Measurements from ENCODE around the gene PIGL.
A peak's percentile ranks its signal among the peaks of the same experiment; 100 is the strongest.
"Not testable (repeated sequence)": the region's sequence is repeated elsewhere in the genome, so short reads cannot be mapped to it uniquely, and the experiment has no call there.

PIGL gene

DNA sequence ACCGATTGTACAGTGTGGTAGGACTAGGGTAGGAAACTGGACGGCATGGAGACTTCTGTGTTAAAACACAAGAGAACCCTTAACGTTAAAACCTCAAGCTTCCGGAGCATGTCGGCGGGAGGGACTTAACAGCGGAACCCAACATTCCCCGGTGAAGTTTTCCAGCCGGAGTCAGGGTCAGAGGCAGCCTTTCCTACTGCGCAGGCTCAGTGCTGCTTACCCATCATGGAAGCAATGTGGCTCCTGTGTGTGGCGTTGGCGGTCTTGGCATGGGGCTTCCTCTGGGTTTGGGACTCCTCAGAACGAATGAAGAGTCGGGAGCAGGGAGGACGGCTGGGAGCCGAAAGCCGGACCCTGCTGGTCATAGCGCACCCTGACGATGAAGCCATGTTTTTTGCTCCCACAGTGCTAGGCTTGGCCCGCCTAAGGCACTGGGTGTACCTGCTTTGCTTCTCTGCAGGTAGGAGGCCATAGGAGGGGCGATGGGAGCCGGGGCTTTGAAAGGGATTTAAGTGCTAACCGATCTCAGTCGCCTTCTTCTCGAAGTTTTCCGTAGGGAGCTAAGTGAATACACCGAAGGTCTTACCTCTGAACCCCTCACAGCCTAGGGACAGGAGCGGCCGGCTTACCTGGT lies at the start of gene PIGL:
Gene PIGL (plus strand): TSS at position 209 of the 634 bp plus-strand sequence. CDS start 17 bp downstream, at position 226.
- DNase-seq (ENCODE audit: low read depth in 2 of 2): peak; percentile 81 to 88

DNA sequence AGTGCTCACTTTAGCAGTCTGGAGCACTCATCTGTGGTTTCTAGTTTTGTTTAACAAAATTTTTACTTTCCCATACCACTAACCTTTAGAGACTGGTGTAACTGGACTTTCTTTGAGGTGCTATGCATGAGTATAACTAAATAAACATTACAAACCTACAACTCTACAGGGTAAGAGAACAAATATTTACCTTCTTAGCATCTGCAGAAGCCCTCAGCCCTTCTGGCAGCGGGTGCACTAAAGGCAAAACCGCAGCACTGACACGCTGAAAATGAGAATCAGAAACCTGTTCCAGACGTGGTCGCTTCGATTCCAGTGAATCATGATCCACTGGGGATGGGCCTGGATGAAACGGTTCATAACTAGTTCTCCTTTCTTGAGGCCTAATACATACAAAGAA lies 45.4 kb upstream of the PIGL start:
- no peak for DNase-seq (ENCODE audit: low read depth in 2 of 2)

DNA sequence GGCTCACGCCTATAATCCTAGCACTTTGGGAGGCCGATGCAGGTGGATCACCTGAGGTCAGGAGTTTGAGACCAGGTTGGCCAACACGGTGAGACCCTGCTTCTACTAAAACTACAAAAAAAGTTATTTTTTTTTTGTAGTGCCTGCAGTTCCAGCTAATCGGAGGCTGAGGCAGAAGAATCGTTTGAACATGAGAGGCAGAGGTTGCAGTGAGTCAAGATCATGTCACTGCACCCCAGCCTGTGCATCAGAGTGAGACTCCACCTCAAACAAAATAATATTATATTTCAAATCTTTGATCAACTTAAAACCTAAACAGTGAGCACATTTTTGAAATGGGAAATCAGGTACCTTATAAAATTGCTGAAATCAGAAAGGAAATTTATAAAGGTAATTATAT lies 38.2 kb upstream of the PIGL start:
- no peak for DNase-seq (ENCODE audit: low read depth in 2 of 2)

DNA sequence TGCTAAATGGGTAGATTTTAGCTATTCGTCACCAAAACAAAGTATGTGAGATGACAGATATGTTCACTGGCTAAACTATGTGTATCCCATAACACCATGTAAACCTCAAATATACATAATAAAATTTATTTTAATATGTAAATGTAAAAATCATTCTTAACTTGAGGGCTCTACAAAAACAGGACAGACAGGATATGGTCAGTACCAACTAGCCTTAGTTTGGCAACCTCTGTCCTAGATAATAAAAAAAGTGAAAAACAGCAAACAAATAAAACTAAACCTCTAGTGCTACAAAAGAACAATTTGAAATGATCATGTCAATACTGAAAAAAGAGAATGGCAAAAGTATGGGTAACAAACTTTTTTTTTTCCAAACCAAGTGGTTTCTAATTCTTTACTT lies 35.4 kb upstream of the PIGL start:
- DNase-seq (ENCODE audit: low read depth in 2 of 2): no peak

DNA sequence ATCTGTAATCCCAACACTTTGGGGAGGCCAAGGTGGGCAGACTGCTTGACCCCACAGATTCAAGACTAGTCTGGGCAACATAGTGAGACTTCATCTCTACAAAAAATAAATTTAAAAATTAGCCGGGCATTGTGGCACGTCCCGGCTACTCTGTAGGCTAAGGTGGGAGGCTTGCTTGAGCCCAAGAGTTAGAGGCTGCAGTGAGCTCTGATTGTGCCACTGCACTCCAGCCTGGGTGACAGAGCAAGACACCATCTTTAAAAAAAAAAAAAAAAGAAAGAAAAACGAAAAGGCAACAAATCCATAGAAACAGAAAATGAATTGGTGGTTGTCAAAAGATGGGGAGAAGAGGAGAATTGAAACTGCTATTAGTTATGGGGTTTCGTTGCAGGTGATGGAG lies 29.4 kb upstream of the PIGL start:
- no peak for DNase-seq (ENCODE audit: low read depth in 2 of 2)

DNA sequence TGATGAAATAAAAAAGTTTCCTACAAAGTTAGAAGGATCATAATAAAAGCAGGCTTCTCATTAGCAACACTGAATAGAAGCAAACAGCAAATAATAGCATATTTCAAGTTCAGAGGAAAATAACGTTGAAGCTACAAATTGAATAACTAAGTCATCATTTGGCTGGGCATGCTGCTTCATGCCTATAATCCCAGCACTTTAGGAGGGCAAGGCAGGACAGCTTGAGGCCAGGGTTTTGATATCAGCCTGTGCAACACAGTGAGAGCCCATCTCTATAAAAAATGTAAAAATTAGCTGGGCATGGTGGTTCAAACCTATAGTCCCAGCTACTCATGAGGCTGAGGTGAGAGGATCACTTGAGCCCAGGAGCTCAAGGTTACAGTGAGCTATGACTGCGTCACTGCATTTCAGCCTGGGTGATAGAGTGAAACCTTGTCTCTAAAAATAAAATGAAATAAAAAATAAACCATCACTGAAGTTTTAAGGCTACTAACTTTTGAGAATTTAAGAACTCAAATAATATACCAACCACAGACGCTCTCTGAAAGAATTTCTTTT lies 27.1 kb upstream of the PIGL start:
- DNase-seq (ENCODE audit: low read depth in 2 of 2): no peak

DNA sequence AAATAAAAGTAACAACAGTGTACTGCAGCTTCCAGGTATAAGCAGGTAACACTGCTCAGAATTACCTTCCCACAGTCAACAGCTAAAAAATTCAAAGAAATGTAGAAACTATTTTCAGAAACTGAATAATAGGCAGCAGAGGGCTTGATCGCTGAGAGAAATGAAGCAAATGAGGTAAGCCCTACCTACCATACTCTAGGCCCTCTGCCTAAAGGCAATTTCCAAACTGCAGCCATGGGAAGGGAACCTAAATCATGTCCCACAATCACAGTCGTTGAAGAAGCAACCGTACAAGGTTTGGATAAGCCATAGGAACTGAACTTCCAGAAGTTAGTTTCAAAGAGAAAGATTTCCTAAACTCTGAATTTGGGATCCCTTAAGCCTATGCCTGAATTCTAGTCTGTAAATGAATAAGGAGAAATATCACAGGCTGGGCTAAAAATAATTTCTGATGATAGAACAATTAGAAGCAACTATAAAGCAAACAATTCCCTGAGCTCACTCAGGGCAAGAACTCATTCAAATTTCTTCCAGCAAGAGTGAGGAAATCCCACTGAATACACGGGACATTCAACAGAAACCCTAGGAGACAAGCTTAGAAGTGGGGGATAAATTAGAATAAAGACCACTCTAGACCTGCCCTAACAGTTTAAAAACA lies 26.2 kb upstream of the PIGL start:
- DNase-seq (ENCODE audit: low read depth in 2 of 2): no peak

DNA sequence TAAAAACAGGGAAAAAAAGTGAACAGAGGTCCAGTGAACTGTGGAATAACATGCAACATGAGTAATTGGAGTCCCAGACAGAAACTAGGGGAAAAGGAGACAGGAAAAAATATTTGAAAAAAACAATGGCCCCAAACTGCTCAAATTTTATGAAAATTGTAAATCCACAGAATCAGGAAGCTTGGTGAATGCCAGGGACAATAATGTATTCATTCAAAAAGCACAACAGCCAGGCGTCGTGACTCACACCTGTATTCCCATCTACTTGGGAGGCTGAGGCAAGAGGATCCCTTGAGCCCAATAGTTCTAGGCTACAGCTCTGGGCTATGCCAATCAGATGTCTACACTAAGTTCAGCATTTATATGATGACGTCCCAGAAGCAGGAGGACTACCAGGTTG lies 25.4 kb upstream of the PIGL start:
- DNase-seq (ENCODE audit: low read depth in 2 of 2): no peak

DNA sequence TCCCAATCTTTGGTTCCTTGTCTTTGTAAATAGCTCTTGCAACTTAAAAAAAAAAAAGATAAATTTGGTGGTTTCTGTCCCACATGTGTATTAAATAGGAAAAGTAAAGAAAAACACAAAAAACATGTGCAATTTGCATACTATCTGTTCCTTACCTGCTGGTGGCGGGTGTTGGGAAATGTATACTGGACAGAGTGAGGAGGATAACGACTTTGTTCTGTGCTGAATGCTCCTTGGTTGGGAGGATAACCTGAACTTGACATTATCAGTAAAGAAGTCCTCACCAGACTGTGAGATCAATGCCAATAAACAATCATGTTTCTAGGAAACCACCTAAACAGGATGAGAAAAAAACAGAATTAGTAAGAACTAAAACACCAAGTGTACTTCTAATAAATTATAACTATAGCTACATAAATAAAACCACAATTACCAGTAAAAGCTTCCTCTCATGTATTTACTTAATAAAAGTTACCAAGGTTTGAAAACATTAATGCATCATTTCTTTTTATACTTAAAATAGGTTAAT lies 22.6 kb upstream of the PIGL start:
- DNase-seq (ENCODE audit: low read depth in 2 of 2): not testable (repeated sequence)

DNA sequence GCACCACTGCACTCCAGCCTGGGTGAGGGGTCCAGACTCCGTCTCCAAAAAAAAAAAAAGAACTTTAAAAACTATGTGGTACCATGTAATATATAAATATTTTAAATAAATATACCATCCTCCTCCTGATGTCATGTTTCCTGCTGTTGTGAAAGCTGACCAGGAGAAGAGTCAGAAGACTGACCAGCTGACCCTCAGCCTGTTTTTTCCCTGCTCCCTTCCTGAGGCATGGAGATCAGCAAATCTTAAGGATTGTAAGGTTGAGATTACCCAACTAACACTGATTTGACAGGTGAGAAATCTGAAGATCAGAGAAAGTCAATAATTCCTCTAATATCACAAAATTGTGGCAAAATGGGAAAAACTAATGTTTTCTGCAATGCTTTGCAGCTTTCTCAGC lies 19.7 kb upstream of the PIGL start:
- no peak for DNase-seq (ENCODE audit: low read depth in 2 of 2)

DNA sequence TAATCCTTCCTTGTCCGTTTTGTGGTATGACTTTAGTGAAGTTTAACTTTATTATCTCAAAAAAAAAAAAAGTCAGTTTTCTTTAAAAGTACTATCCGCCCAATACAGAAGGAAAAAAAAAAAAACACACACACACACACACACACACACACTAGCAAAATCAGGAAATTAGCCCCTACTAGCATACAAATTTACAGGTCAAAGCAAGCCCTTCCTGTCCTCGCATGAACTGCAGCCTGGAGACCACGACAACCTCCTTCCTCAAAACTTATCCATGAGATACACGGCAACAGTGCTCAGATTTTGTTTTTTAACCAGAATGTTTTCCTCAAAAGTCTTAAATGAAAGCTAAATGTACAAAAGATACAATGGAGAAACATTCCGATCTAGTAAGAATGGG lies 17.9 kb upstream of the PIGL start:
- no peak for DNase-seq (ENCODE audit: low read depth in 2 of 2)

DNA sequence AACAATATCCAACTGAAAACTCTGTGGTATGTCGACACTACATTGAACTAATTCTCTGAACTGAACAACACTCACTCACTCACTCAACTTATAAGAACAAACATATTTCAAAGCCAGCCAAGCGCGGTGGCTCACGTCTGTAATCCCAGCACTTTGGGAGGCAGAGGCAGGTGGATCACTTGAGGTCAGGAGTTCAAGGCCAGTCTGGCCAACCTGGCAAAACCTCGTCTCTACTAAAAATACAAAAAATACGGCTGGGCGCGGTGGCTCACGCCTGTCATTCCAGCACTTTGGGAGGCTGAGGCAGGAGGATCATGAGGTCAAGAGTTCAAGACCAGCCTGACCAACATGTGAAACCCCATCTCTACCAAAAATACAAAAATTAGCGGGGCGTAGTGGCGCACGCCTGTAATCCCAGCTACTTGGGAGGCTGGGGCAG lies 15.3 kb upstream of the PIGL start:
- not testable (repeated sequence) for DNase-seq (ENCODE audit: low read depth in 2 of 2)

DNA sequence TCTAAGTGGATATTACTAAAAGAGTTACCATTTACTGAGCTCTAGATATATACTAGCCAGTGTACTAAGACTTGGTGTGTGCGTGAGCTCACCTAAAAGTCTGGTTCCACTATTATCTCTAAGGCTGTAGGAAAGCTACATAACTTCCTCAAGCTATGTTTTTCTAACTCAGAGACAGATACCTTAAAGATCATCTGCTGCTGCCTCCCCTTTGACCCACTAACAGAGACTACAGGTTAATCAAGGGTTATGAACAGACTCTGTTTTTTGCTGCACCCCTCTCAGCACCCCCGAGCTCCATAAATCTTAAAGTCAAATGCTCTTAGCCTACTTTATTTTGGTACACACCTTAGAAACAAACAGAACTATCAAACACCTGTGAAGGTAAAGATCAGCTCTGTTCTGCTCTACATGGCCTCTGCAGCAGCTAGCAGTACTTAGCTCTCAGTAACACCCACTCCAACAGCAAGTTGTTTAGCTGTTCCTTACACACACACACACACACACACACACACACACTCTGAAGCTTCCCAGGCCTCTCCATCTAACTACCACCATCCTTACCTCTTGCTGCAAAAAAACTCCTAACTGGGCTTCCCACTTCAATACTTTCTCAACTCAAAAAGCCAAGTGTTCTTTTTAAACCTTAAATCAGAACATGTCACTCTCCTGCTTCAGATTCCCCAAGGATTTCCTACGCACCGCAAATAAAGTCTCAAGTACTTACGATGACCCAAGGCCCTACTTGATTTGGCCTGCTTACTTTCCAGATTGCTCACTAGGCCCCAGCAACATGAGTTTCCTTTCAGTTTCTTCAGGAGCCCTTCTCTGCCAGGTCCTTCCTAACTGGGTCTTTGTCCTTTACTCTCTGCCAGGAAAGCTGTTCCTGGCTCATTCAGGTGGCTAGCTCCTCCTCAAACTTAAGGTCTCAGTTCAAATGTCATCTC lies 14.2 kb upstream of the PIGL start:
- DNase-seq (ENCODE audit: low read depth in 2 of 2): not testable (repeated sequence)

DNA sequence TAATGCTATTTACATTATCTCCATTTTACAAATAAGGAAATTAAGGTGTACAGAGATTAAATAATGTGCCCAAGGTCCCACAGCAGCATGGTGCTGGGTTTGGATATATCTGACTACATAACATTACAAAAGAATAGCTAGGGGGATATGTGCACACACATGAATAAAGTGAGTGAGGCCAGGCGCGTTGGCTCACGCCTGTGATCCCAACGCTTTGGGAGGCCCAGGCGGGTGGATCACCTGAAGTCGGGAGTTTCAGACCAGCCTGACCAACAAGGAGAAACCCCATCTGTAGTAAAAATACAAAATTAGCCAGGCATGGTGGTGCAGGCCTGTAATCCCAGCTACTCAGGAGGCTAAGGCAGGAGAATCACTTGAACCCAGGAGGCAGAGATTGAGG lies 12.2 kb upstream of the PIGL start:
- DNase-seq (ENCODE audit: low read depth in 2 of 2): not testable (repeated sequence)

DNA sequence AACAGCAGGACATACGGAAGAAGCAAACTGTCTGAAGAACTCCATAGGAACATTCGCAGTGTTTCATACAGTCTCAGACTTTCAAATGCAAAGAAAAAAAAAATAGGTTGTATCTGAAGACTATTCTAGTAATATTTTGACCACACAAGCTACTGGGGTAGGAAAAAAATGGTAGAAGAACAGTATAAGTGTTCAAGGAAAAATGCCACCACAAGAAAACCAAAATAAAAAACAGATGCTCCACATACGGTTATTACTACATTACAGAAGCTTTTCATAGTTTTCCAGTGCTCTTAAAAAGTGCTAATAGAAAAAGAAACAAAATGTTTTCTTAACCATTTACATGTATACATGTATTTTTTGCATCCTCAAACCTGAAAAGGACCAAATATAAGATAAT lies 5.4 kb upstream of the PIGL start:
- no peak for DNase-seq (ENCODE audit: low read depth in 2 of 2)

DNA sequence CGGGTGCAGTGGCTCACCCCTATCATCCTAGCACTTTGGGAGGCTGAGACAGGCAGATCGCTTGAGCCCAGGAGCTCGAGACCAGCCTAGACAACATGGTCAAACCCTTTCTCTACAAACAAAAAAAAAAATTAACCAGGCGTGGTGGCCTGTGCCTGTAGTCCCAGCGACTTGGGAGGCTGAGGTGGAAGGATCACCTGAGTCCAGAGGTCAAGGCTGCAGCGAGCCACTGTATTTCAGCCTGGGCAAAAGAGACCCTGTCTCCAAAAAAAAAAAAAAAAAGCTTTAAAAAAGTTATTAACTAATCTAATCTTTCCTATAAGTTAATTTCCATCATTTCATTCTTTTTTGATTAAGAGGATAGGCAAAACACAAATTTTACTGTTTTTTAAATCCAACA lies 4.2 kb upstream of the PIGL start:
- no peak for DNase-seq (ENCODE audit: low read depth in 2 of 2)

DNA sequence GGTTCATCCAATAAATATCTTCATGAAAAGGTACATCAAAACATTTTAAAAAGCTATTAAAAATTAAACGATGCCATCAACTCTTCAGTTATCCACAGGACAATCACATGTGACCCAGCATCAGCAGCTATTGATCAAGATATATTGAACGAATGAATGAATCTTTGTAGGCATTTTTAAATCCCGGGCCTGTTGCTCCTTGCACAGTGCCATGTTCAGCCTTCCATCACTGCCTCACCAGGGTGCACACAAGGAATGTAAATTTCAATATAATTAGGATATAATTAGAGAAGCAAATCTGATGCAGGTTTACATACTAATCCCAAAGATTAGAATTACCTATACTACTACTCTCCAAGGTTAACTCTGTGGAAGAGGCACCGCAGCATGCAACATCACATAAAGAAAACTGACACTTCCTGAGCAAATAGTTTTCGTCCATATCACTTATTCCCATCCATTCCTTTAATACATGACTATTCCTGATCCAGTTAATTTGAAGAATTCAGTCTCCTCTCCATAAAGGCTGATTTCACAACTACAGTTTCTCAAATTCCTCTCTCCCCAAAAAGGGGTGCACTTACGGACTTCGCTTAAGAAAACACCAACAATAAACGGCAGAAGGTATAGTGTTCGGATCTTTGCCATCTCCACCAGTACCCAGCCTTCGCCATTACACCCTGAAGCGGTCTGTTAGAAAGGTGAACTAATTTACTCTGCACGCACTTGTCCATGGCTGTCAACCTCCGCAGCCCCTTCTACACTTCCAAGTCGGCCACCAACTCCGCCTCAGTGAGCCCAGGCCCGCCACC lies 2.6 kb upstream of the PIGL start:
- DNase-seq (ENCODE audit: low read depth in 2 of 2): no peak

DNA sequence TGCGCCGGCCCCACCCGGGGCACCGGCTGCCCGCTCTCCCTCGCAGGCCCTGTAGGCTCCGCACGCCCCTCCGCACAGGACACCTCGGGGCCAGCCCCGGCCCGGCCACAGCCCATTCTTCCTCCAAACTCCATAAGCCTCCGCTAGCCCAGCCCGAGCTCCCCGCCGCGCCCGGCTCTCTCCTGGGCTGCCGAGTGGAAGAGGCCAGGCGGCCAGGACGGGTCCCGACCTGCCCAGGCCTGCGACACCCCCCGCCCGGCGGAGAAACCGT lies 2.1 kb upstream of the PIGL start:
- DNase-seq (ENCODE audit: low read depth in 2 of 2): no peak

DNA sequence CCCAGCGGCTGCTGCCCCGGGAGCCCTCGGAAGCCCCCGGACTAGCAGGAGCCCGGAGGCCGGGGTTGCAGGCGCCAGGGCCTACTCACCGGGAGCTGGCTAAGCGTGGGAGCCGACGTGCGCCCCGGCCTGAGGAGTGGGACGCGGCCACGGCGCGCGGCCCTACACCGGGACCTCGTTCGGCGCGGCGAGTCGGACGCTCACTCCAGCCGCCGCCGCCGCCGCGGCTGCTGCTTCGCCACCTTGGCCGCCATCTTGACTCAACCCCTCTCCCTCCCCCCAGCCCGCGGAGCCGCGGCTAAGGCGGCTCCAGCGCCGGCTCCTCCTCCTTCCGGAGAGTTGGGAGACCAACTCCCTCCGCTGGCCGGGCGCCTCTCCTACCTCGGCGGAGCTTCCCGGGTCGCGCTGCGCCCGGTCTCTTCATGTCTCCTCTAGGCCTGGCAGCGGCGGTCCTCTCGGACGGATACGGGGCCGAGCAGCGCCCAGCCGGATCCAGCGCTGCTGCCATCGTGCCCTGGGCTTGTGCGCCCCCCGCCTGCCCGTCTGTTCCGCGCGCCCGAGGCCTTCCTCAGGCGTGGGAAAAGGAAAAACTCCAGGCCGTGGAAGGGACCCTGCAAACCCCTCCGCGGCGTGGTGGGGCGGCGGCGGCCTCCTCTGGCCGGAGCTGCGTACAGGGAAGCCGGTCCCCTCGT lies 1.6 kb upstream of the PIGL start, which contains the start of gene NCOR1:
Gene NCOR1 (minus strand): TSS at position 262 of the 692 bp plus-strand sequence. CDS start 20,965 bp downstream, outside the sequence.
- DNase-seq (ENCODE audit: low read depth in 2 of 2): peak; percentile 71 to 84

DNA sequence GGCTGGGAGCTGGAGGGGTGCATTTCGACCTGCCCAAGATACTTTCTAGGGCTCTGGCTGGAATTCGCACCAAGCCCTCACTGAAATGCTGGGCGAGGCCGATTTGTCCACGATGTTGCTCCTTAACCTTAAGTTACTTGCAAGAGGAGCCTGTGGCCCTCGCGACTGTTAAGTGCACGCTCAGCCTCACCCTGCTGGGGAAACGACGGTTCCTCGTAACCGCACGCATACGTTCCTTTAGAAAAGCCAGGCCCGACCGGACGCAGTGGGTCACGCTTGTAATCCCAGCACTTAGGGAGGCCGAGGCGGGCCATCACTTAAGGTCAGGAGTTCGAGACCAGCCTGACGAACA lies 1.1 kb upstream of the PIGL start:
- DNase-seq (ENCODE audit: low read depth in 2 of 2): peak in 1 of 2 donors; percentile 8

All from stimulated activated CD8-positive, alpha-beta memory T cell treated with anti-CD3 and anti-CD28 coated beads, Interleukin-7, amount 100 ng/mL, for 4 hours (primary cell).